Mesenchymal stem cell (in vitro differentiated cells and primary cell): Measurements from ENCODE around the gene ADIRF.
"Not testable (repeated sequence)": the region's sequence is repeated elsewhere in the genome, so short reads cannot be mapped to it uniquely, and the experiment has no call there.

Experiments
- DNase-seq: peaks from one replicate; pipeline ENCODE4 v3.0.0-alpha.2; 2013
- H2AFZ ChIP-seq: one replicate; pipeline ENCODE4 v1.6.1; 2013; ENCODE audit warnings: low read depth, mild to moderate bottlenecking, control low read depth, inconsistent platforms, low read length, moderate library complexity
- H2AK5ac ChIP-seq: 2 replicates; pipeline ENCODE4 v1.6.1; 2013; ENCODE audit warnings: low read length, moderate library complexity, mild to moderate bottlenecking, inconsistent platforms; ENCODE audit not compliant: severe bottlenecking
- H2BK120ac ChIP-seq: one replicate; pipeline ENCODE4 v1.6.1; 2013; ENCODE audit warnings: low read depth, mild to moderate bottlenecking, inconsistent platforms, low read length, moderate library complexity
- H2BK12ac ChIP-seq, 2 experiments: one replicate each; pipeline ENCODE4 v1.6.1; 2013; ENCODE audit warnings: inconsistent platforms in 2 of 2, low read length in 2 of 2, mild to moderate bottlenecking in 2 of 2, moderate library complexity in 2 of 2, control low read depth in 1 of 2
- H2BK15ac ChIP-seq: one replicate; pipeline ENCODE4 v1.6.1; 2013; ENCODE audit warnings: mild to moderate bottlenecking, low read depth, inconsistent platforms; ENCODE audit not compliant: poor library complexity, severe bottlenecking
- H2BK5ac ChIP-seq: 2 replicates; pipeline ENCODE4 v1.6.1; 2013; ENCODE audit warnings: low read depth, mild to moderate bottlenecking, low read length, control low read depth, inconsistent platforms; ENCODE audit not compliant: poor library complexity, severe bottlenecking
- H3K14ac ChIP-seq, 2 experiments: one replicate each; pipeline ENCODE4 v1.6.1; 2013; ENCODE audit warnings: inconsistent platforms in 2 of 2, low read length in 2 of 2, control low read depth in 1 of 2, mild to moderate bottlenecking in 1 of 2, moderate library complexity in 1 of 2
- H3K18ac ChIP-seq, 2 experiments: one replicate each; pipeline ENCODE4 v1.6.1; 2013; ENCODE audit warnings: inconsistent platforms in 2 of 2, low read length in 2 of 2, control low read depth in 1 of 2, low read depth in 1 of 2, mild to moderate bottlenecking in 1 of 2
- H3K23ac ChIP-seq, 2 experiments: one replicate each; pipeline ENCODE4 v1.6.1; 2013; ENCODE audit warnings: inconsistent platforms in 2 of 2, low read length in 2 of 2, mild to moderate bottlenecking in 2 of 2, moderate library complexity in 2 of 2, control low read depth in 1 of 2
- H3K27ac ChIP-seq: 2 replicates; pipeline ENCODE4 v1.5.1; 2013; ENCODE audit warnings: mild to moderate bottlenecking, moderate library complexity, low read length, control low read depth, inconsistent platforms; ENCODE audit not compliant: poor library complexity, severe bottlenecking
- H3K27me3 ChIP-seq, 2 experiments: 2 replicates each; pipeline versions ENCODE4 v1.6.1 to v1.7.0; 2013; ENCODE audit warnings: low read length in 2 of 2, mild to moderate bottlenecking in 2 of 2, moderate library complexity in 2 of 2, control low read depth in 1 of 2, inconsistent platforms in 1 of 2; ENCODE audit not compliant: control insufficient read depth in 1 of 2, insufficient read depth in 1 of 2
- H3K36me3 ChIP-seq, 2 experiments: 2 replicates each; pipeline versions ENCODE4 v1.6.1 to v1.7.0; 2013; ENCODE audit warnings: low read length in 2 of 2, control low read depth in 1 of 2, inconsistent platforms in 1 of 2, low read depth in 1 of 2, mild to moderate bottlenecking in 1 of 2; ENCODE audit not compliant: insufficient read depth in 2 of 2, control insufficient read depth in 1 of 2
- H3K4ac ChIP-seq, 2 experiments: one replicate each; pipeline ENCODE4 v1.6.1; 2013; ENCODE audit warnings: inconsistent platforms in 2 of 2, low read length in 2 of 2, mild to moderate bottlenecking in 2 of 2, moderate library complexity in 2 of 2, control low read depth in 1 of 2, low read depth in 1 of 2
- H3K4me1 ChIP-seq: 2 replicates; pipeline ENCODE4 v1.6.1; 2013; ENCODE audit warnings: low read depth, low read length, control low read depth; ENCODE audit not compliant: control insufficient read depth, insufficient read depth
- H3K4me2 ChIP-seq: 2 replicates; pipeline ENCODE4 v1.6.1; 2013; ENCODE audit warnings: low read length, mild to moderate bottlenecking, inconsistent platforms; ENCODE audit not compliant: poor library complexity, severe bottlenecking
- H3K4me3 ChIP-seq, 2 experiments: 2 replicates each; pipeline versions ENCODE4 v1.5.1 to v1.7.0; 2013; ENCODE audit warnings: low read length in 2 of 2, mild to moderate bottlenecking in 2 of 2, control low read depth in 1 of 2, low read depth in 1 of 2; ENCODE audit not compliant: insufficient read depth in 1 of 2
- H3K79me1 ChIP-seq: replicated peaks from 2 replicates; pipeline ENCODE4 v1.6.1; 2013; ENCODE audit warnings: mild to moderate bottlenecking, control low read depth, low read length, inconsistent platforms; ENCODE audit not compliant: poor library complexity, severe bottlenecking
- H3K9ac ChIP-seq: 2 replicates; pipeline ENCODE4 v1.7.0; 2013; ENCODE audit warnings: mild to moderate bottlenecking, low read length, moderate library complexity
- H3K9me3 ChIP-seq: 2 replicates; pipeline ENCODE4 v1.7.0; 2013; ENCODE audit warnings: mild to moderate bottlenecking, low read length; ENCODE audit not compliant: control insufficient read depth
- H4K8ac ChIP-seq: one replicate; pipeline ENCODE4 v1.6.1; 2013; ENCODE audit warnings: inconsistent platforms, mild to moderate bottlenecking, low read length, moderate library complexity
- H4K91ac ChIP-seq: one replicate; pipeline ENCODE4 v1.6.1; 2013; ENCODE audit warnings: mild to moderate bottlenecking, low read length, inconsistent platforms
- WGBS: methylation state at CpG from one replicate; pipeline ENCODE4 v1.1.7; 2013; ENCODE audit warnings: mixed read lengths; 5-methylcytosine and 5-hydroxymethylcytosine counted together

Gene ADIRF

DNA sequence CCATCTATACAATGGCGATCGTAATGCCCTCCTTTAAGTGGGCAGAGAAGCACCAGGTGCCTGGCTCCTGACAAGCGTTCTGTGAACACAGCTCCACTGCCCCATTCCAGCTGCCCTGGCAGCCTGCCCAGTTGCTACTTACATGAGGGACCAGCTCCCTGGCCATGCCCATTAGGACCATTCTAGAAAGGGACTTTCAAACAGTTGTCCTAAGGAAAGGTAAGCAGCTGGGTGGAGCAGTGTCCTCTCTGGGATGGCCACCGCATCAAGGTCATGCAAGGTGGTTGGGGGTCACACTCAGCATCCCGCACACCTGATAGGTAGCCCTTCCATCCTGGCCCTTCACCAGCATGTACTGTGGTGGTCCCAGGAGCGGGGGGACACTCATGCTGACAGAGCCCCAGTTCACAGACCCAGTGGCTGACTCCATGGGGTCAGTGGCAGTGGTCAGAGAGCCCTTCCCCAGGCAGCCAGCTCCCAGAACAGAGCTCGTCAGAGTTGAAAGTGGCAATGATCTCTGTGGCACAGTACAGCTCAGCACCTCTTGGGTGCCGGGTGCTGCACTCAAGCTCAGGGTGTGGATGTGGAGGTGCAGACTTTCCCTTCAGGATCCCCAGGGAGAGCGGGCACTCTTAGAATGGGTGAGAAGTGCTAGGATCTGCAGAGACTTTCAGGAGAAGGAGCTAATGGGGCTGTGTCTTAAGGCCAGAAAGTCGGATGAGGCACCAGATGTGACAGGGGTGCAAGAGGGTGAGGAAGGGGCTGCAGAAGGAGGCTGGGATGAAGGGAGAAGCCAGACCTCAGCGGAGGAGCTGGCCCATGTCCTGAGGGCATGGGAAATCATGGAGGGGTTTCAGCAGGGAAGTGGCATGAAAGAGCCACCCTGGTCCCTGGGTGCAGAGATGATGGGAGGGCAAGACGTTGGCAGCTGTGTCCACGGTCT is 21.8 kb upstream of the ADIRF start:
- H2AK5ac ChIP-seq: no peak overlapping the region
- H4K8ac ChIP-seq: no peak overlapping the region
- H3K9me3 ChIP-seq: no peaks in the 10 kb centered on the region
- H2BK120ac ChIP-seq: no peak overlapping the region
- no peak overlapping the region for H3K14ac ChIP-seq
- no peak overlapping the region for H4K91ac ChIP-seq
- H3K9ac ChIP-seq: peak overlapping the region; percentile 45
- no peaks in the 10 kb centered on the region for H3K79me1 ChIP-seq
- no peak overlapping the region for H2BK15ac ChIP-seq
- H3K4me2 ChIP-seq: no peak overlapping the region
- H3K4ac ChIP-seq: no peak overlapping the region
- no peak overlapping the region for H3K18ac ChIP-seq
- no peak overlapping the region for H3K23ac ChIP-seq
- H3K36me3 ChIP-seq: peaks cover 0 to 4% of the 10 kb centered on the region in 2 experiments
- H2AFZ ChIP-seq: no peak overlapping the region
- H3K27ac ChIP-seq: no peak overlapping the region
- H2BK5ac ChIP-seq: no peak overlapping the region
- H3K4me3 ChIP-seq: peak overlapping the region in 1 of 2 experiments; percentile 26
- peaks cover 0 to 8% of the 10 kb centered on the region in 2 experiments for H3K27me3 ChIP-seq
- no peak for DNase-seq
- peaks cover 4% of the 10 kb centered on the region for H3K4me1 ChIP-seq
- no peak overlapping the region for H2BK12ac ChIP-seq
- WGBS: 94% methylated on average over 13 of the region's 13 CpGs

- H3K36me3 ChIP-seq, H3K4me1 ChIP-seq, H3K23ac ChIP-seq, H3K4ac ChIP-seq, H4K91ac ChIP-seq, H3K79me1 ChIP-seq, H3K14ac ChIP-seq, DNase-seq, H3K9ac ChIP-seq, H2BK120ac ChIP-seq, H2AK5ac ChIP-seq, H2BK12ac ChIP-seq, H2BK15ac ChIP-seq, H3K4me3 ChIP-seq, H3K27me3 ChIP-seq, H2AFZ ChIP-seq, H3K18ac ChIP-seq, H3K27ac ChIP-seq, H2BK5ac ChIP-seq, H4K8ac ChIP-seq, H3K9me3 ChIP-seq, H3K4me2 ChIP-seq: not testable (repeated sequence)
- WGBS: 87% methylated on average over 3 of the region's 4 CpGs
Observed at GRCh38 chr10:86947806-86948205, 20.5 kb upstream of the ADIRF start.

GRCh38 chr10:86950349-86950748 is 17.9 kb upstream of the ADIRF start:
- no peak for DNase-seq
- no peak overlapping the region for H2BK12ac ChIP-seq
- H3K23ac ChIP-seq: no peak overlapping the region
- no peak overlapping the region for H2BK5ac ChIP-seq
- no peak overlapping the region for H3K9ac ChIP-seq
- no peak overlapping the region for H3K18ac ChIP-seq
- peaks cover 0 to 8% of the 10 kb centered on the region in 2 experiments for H3K27me3 ChIP-seq
- no peak overlapping the region for H4K8ac ChIP-seq
- H3K36me3 ChIP-seq: no peaks in the 10 kb centered on the region
- H3K4me3 ChIP-seq: no peak overlapping the region
- no peak overlapping the region for H4K91ac ChIP-seq
- H3K79me1 ChIP-seq: no peaks in the 10 kb centered on the region
- H3K4ac ChIP-seq: no peak overlapping the region
- no peak overlapping the region for H3K27ac ChIP-seq
- peaks cover 13% of the 10 kb centered on the region for H3K4me1 ChIP-seq
- H2AK5ac ChIP-seq: no peak overlapping the region
- H3K4me2 ChIP-seq: no peak overlapping the region
- no peak overlapping the region for H2AFZ ChIP-seq
- H3K9me3 ChIP-seq: no peaks in the 10 kb centered on the region
- H3K14ac ChIP-seq: no peak overlapping the region
- no peak overlapping the region for H2BK120ac ChIP-seq
- WGBS: 80% methylated on average over 1 of the region's 1 CpG
- no peak overlapping the region for H2BK15ac ChIP-seq

DNA sequence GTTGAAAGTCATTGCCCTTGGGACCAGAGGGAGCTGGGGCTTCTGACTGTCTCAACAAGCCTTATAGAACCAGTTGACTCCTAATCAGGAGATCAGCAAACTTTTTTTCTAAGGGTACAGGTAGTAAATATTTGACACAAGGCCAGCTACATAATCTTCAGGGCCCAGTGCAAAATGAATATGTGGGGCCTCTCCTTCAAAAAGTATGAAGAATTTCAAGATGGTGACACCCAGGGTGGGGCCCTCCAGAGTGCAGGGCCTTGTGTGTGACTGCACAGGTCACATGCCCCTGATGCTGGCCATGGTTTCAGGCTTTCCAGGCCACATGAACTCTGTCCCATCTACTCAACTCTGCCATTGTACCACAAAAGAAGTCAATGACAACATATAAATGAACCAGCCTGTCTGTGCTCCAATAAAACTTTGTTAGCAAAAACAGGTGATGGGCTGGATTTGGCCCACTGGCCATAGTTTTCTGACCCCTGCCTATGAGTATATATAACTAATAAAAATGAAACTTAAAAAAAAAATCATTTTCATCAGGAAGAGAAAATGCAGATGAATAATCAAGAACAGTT is 17.0 kb upstream of the ADIRF start:
- H2BK120ac ChIP-seq: no peak overlapping the region

More for the DNA sequence above, 17.0 kb upstream of the ADIRF start:
- no peak overlapping the region for H4K91ac ChIP-seq
- H4K8ac ChIP-seq: no peak overlapping the region
- no peak for DNase-seq
- H2AFZ ChIP-seq: no peak overlapping the region
- H2BK12ac ChIP-seq: no peak overlapping the region
- no peak overlapping the region for H3K9ac ChIP-seq
- no peak overlapping the region for H2BK5ac ChIP-seq
- H3K27ac ChIP-seq: no peak overlapping the region
- no peak overlapping the region for H2BK15ac ChIP-seq
- no peak overlapping the region for H3K4me2 ChIP-seq
- H3K23ac ChIP-seq: no peak overlapping the region
- H3K14ac ChIP-seq: no peak overlapping the region
- no peaks in the 10 kb centered on the region for H3K79me1 ChIP-seq
- H2AK5ac ChIP-seq: no peak overlapping the region
- H3K18ac ChIP-seq: no peak overlapping the region
- no peak overlapping the region for H3K4me3 ChIP-seq
- peaks cover 11% of the 10 kb centered on the region for H3K4me1 ChIP-seq
- H3K27me3 ChIP-seq: peaks cover 0 to 8% of the 10 kb centered on the region in 2 experiments
- H3K4ac ChIP-seq: no peak overlapping the region
- H3K9me3 ChIP-seq: no peaks in the 10 kb centered on the region
- no peaks in the 10 kb centered on the region for H3K36me3 ChIP-seq
